PC-3 (cell line): ENCODE results near the gene ALKBH1.

ENCODE experiments used
- CTCF ChIP-seq: fragments of 300-600 bp; sonication (generic); conservative IDR thresholded peaks from 2 replicates; pipeline ENCODE4 v1.5.1; 2017; ENCODE audit warnings: antibody characterized with exemption, low read depth, mild to moderate bottlenecking, low read length
- EZH2 ChIP-seq: fragments of 300-600 bp; sonication (generic); IDR thresholded peaks from one replicate; pipeline ENCODE4 v1.6.1; 2017; ENCODE audit warnings: antibody characterized with exemption, mild to moderate bottlenecking, low read length; ENCODE audit not compliant: unreplicated experiment
- EZH2phosphoT487 ChIP-seq: fragments of 300-600 bp; sonication (generic); IDR thresholded peaks from 2 replicates; pipeline ENCODE4 v1.6.1; 2018; ENCODE audit warnings: mild to moderate bottlenecking, antibody characterized with exemption, low read length, borderline replicate concordance

DNA sequence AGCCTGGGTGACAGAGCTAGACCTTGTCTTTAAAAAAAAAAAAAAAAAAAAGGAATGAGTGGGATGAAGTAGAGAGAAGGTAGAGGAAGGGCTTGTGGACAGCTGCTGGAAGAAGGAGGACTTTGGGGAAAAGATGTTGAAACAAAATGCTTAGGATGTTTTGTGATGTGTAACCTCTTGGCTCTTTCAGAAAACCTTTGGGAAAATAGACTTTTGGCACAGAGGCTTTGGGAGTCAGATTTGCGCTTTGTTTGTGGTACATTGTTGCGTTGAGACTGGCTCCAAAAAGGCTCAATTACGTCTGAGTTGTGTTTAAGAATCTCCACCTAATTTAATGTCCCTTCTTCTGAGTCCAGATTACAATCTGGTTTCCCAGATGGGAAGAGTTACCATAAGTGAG lies 58.5 kb downstream of the ALKBH1 start:
- TF ChIP-seq CTCF, result no peak
- no peak for TF ChIP-seq EZH2
- no peak for TF ChIP-seq EZH2phosphoT487
